ENCODE results near the gene TMSB10.
"Not testable (repeated sequence)": the region's sequence is repeated elsewhere in the genome, so short reads cannot be mapped to it uniquely, and the experiment has no call there.

The TMSB10 gene

GRCh38 chr2:84904717-84905174 is 710 bp upstream of the TMSB10 start:
- peak; percentile 83 for DNase-seq

GRCh38 chr2:84906108-84906899 is 848 bp downstream of the TMSB10 start:
- peak; percentile 50 for DNase-seq

DNA sequence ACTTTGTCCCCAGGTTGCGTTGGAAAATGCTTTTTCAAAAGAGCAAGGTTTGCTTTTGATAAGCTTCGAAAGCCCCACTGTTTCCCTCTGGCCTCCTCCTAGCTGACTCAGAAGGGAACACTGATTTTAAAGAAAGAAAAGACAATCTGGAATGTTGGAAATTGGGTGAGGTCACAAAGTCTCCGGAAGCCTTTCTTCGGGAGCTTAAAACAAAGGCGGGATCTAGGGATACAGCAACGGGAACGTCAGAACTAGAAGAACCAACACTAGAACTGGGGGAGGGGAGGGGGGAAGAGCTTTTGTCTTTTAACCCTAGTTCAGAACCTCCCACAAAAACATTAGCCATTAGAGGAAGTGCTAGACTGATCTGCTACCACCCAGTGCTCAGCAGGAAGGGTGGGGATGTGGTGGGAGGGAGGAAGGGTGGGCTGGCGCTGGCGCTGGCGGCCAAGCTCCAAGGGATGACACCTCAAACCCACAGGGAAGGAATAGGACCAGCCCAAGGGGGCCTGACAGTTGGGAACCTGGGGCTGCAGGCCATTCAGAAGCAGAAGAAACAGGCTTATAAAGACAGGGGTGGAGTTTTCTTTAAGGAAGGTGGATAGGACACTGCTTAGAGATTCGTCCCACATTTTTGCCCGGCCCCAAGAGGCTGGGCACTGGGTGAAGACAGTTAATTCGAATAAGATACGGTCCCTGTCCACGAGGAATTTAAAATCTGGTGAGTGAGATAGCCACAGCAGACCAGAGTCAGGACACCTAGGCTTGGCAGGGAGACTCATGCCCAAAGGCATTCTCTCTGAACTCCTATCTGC is 1.7 kb downstream of the TMSB10 start:
- DNase-seq = peak; percentile 81

GRCh38 chr2:84908948-84909713 is 3.7 kb downstream of the TMSB10 start:
- DNase-seq = peak; percentile 30

- DNase-seq = no peak
These were observed 5.8 kb downstream of the TMSB10 start for GRCh38 chr2:84911135-84911678.

GRCh38 chr2:84912984-84913383 is 7.5 kb downstream of the TMSB10 start:
- DNase-seq = peak; percentile 2

GRCh38 chr2:84914334-84914733 is 8.9 kb downstream of the TMSB10 start:
- DNase-seq = peak; percentile 4

DNA sequence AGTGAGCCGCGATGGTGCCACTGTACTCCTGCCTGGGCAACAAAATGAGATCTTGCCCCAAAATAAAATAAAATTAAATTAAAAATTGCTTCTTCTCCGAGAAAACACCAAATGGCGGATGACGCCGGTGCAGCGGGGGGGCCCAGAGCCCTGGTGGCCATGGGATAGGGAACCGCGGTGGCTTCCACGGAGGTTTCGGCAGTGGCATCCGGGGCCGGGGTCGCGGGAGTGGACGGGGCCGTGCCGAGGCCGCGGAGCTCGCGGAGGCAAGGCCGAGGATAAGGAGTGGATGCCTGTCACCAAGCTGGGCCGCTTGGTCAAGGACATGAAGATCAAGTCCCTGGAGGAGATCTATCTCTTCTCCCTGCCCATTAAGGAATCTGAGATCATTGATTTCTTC is 10.2 kb downstream of the TMSB10 start:
- peak; percentile 22 for DNase-seq

DNA sequence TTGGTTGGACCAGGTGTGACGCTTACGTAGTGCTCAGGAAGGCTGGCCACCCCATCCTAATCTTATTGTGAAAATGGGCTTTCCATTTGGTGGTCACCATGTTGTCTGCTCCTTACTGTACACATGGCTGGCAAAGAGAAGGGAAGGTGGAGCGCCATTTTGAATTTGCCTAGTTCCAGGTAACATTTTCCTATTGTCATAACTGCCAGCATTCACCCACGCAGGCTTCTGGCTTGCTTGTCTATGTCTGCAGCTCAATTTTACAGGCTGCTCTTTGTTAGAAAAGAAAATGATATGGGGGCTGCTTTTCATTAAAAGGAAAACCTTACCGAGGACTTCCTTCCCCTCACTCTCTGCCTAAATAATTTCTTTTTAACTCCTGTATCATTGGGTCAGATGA is 12.4 kb downstream of the TMSB10 start:
- DNase-seq = not testable (repeated sequence)

GRCh38 chr2:84918430-84918829 is 13.0 kb downstream of the TMSB10 start:
- DNase-seq = no peak

DNA sequence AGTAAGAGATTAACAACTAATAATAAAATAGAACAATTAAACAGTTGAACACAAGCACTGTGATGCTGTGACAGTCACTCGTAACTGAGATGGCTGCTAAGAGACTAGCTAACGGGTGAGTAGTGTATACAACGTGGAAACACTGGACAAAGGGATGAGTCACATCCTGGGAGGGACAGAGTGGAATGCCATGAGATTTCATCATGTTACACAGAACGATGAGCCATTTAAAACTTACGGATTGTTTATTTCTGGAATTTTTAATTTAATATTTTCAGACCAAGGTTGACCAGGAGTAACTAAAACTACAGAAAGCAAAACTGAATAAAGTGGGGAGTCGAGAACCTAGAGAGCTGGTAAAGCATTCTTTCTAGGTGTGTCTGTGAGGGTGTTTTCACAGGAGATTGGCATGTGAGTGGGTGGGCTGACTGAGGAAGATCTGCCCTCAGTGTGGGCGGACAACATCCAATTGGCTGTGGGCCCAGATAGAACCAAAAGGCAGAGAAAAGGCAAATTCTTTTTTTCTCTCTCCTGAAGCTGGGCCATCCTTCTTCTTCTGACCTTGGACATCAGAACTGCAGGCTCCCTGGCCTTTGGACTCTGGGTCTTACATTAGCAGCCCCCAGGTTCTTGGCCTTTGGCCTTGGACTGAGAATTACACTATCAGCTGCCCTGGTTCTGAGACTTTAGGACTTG is 14.6 kb downstream of the TMSB10 start:
- DNase-seq = peak; percentile 84

- no peak for DNase-seq
These were observed 17.6 kb downstream of the TMSB10 start for GRCh38 chr2:84923009-84923408.

- DNase-seq = no peak
These were observed 19.0 kb downstream of the TMSB10 start for GRCh38 chr2:84924173-84925106.

GRCh38 chr2:84925336-84925723 is 19.9 kb downstream of the TMSB10 start:
- DNase-seq = no peak

GRCh38 chr2:84925724-84926376 is 20.4 kb downstream of the TMSB10 start:
- DNase-seq = peak; percentile 98

GRCh38 chr2:84927275-84927627 is 21.8 kb downstream of the TMSB10 start:
- DNase-seq = no peak

GRCh38 chr2:84931384-84931821 is 25.9 kb downstream of the TMSB10 start:
- DNase-seq = no peak

GRCh38 chr2:84938194-84938879 is 32.9 kb downstream of the TMSB10 start:
- no peak for DNase-seq

DNA sequence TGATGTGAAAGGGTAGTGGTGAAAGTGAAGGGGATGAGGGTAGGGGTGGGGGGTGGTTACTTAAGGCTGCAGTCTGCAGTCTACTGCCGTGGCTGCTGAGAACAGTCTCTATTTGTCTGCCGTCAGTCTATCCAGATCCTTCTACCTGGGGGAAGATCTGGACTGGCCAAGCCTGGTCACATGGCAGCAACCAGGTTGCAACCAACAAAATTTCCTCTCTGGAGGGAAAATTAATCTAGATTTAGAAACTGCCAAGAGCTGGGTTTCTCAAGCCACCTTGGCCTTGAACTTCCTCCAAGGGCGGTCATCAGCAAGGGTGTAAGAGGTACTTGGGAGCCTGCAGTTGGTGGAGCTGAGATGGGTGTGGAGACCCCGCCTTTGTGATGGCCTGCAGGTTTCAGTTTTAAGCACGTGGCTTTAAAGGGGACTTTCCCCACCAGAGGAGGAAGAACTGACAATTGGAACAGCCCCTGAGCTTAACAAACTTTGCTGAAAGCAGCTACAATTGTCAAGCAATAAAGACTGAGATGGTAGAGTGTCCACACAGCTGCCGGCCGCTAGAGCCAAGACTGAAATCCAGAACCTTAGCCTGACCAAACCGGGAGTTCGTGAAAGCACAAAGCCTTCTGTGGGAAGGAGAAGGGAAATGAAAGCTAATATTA is 34.1 kb downstream of the TMSB10 start:
- DNase-seq = no peak

Data from islet precursor cell (in vitro differentiated cells).